Activated naive CD4-positive, alpha-beta T cell treated with anti-CD3 and anti-CD28 coated beads for 36 hours (primary cell): ENCODE data around the gene ZNF577. TPM values are rescaled to one million over a fixed set of nuclear protein-coding genes. Genes with fewer than 3 reads are reported as not detected.
A peak's percentile ranks its signal among the peaks of the same experiment; 100 is the strongest.
"Not testable (repeated sequence)": the region's sequence is repeated elsewhere in the genome, so short reads cannot be mapped to it uniquely, and the experiment has no call there.

Experiments
- CTCF ChIA-PET: fragments of 350-600 bp; sonication (Branson Sonifier 250); formaldehyde crosslinking; loops from one replicate; lab custom pipeline; 2021; ENCODE audit warnings: antibody characterized with exemption; lab: Charles Lee
- DNase-seq: peaks from one replicate; pipeline ENCODE4 v3.0.0-alpha.2; 2020
- H3K27ac Mint-ChIP-seq: one replicate; pipeline ENCODE4 v1.8.0; 2021; ENCODE audit warnings: mild to moderate bottlenecking, mixed read lengths
- H3K27me3 Mint-ChIP-seq: one replicate; pipeline ENCODE4 v1.8.0; 2021; ENCODE audit warnings: low read depth, mixed read lengths
- H3K36me3 Mint-ChIP-seq: one replicate; pipeline ENCODE4 v1.8.0; 2021; ENCODE audit warnings: low read depth, mixed read lengths
- H3K4me1 Mint-ChIP-seq: one replicate; pipeline ENCODE4 v1.8.0; 2021; ENCODE audit warnings: low read depth, mixed read lengths
- H3K4me3 Mint-ChIP-seq: one replicate; pipeline ENCODE4 v1.8.0; 2021; ENCODE audit warnings: mild to moderate bottlenecking, moderate library complexity, mixed read lengths
- H3K9me3 Mint-ChIP-seq: one replicate; pipeline ENCODE4 v1.8.0; 2021; ENCODE audit warnings: mixed read lengths
- intact Hi-C: fragments of 100-400 bp; cut with micrococcal nuclease; formaldehyde crosslinking; loops from one replicate; pipeline ENCODE4 v1.15.1; 2023
- total RNA-seq, 2 experiments: library from RNA; stranded (reverse); gene quantifications; one replicate each; pipeline ENCODE4 v1.2.3, GENCODE V29; 2021

ZNF577 gene
- total RNA-seq, 2 experiments from 2014 or later: 5.4 to 5.6 TPM

- Mint-ChIP-seq H3K36me3 (peaks cover 70% of the 10 kb centered on the region), H3K9me3 (peaks cover 57% of the 10 kb centered on the region), H3K4me1 (peaks cover 19% of the 10 kb centered on the region), H3K27me3 (peaks cover 22% of the 10 kb centered on the region)
- DNase-seq, H3K27ac Mint-ChIP-seq, H3K4me3 Mint-ChIP-seq, CTCF ChIA-PET: not testable (repeated sequence)
- intact Hi-C loops: loop anchor here (1.0 to 5.0 kb wide), 4 partner anchors 17 to 142 kb away; partner anchors contain the start of genes ZNF350, ZNF432 and ZNF613
These were observed 17.9 kb upstream of the ZNF577 start for GRCh38 chr19:51905639-51906038.

DNA sequence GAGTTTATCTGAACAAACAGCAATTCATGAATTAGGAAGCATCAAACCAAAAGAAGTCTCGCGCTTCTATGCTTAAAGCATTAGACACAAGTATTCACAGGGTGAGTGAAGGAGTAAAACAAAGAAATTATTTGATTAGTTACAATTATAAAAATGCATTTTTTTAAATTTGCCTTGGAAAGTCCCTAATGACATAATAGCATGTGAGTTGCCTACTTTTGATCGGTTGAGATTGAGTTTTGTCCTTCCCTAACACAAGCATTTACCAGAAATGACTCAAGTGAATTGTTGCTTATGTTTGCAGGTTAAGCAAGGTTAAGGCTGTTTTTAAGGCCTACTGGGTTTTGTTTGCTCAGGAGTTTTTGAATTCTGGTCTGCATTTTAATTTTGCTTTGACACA is 17.5 kb upstream of the ZNF577 start:
- intact Hi-C loops: loop anchor here (1.0 to 5.0 kb wide), 4 partner anchors 16 to 142 kb away; partner anchors contain the start of genes ZNF350, ZNF432 and ZNF613

DNA sequence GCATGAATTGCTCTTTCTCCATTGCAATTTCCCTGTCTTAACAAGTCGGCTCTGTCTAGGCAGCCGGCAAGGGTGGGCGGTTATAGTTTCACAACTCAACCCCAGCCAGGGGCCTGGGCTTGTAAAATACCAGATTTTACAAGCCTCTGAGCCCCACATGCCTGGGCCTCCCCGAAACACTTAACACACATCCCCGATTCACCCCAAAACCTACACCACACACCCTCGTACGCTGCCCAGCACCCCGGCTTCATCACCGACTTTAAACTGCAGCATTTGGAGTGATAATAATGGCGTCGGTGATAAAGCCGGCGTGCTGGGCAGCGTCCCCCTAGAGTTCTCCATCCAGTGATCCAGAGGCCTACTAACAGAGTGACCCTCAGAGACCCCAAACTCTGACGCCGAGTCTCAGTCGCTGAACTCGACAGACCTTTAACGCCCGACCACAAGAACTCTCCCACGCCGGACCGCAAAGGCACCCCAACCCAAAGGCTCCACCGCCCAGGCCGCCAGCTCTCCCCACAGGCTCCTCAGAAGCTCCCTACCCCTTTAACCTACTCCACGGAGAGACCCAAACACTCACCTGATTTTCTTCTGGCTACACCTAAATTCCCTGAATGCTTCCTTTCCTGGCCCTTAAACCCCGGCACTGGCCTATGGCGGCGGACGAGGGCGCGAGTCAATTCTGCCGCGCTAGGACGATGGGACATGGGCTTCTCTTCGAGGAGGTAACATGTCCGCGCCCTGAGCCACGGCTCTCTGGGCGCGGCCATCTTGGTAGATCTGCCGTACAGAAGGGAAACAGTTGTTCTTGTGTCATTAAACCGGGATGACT is 16.8 kb upstream of the ZNF577 start, which contains the start of gene ZNF649:
ZNF649 (minus strand) TSS at position 687 of the 835 bp plus-strand sequence. CDS start 4,910 bp downstream, outside the sequence.
- H3K9me3 Mint-ChIP-seq: peaks cover 63% of the 10 kb centered on the region
- DNase-seq: peak; percentile 90
- CTCF ChIA-PET: interaction anchor here (0.5 kb wide), 1 partner anchor 599 kb away, joined by 3 read pairs; no protein-coding TSS in a partner anchor
- H3K27me3 Mint-ChIP-seq: peaks cover 22% of the 10 kb centered on the region
- H3K36me3 Mint-ChIP-seq: peaks cover 76% of the 10 kb centered on the region
- peak within 1 kb of the TSS; percentile 98 for H3K27ac Mint-ChIP-seq
- H3K4me3 Mint-ChIP-seq: peak within 1 kb of the TSS; percentile 96
- intact Hi-C loops: loop anchor here (1.0 to 5.0 kb wide), 4 partner anchors 16 to 143 kb away; partner anchors contain the start of genes ZNF350, ZNF432 and ZNF613
- peaks cover 19% of the 10 kb centered on the region for H3K4me1 Mint-ChIP-seq

More for the DNA sequence above, 17.5 kb upstream of the ZNF577 start:
- Mint-ChIP-seq H3K4me1 (peaks cover 19% of the 10 kb centered on the region), H3K36me3 (peaks cover 72% of the 10 kb centered on the region), H3K4me3 (peak overlapping the region; percentile 96), H3K27me3 (peaks cover 22% of the 10 kb centered on the region), H3K27ac (peak overlapping the region; percentile 98), H3K9me3 (peaks cover 58% of the 10 kb centered on the region)
- no peak for DNase-seq
- CTCF ChIA-PET: no interaction called here

GRCh38 chr19:51903192-51903591 is 15.4 kb upstream of the ZNF577 start:
- intact Hi-C loops: no loop called here
- Mint-ChIP-seq H3K4me3 (peak overlapping the region; percentile 96), H3K9me3 (peaks cover 54% of the 10 kb centered on the region), H3K27me3 (peaks cover 16% of the 10 kb centered on the region), H3K27ac (no peak overlapping the region), H3K4me1 (peaks cover 19% of the 10 kb centered on the region), H3K36me3 (peaks cover 84% of the 10 kb centered on the region)
- CTCF ChIA-PET: interaction anchor here (1.1 kb wide), 1 partner anchor 238 kb away, joined by 3 read pairs; no protein-coding TSS in a partner anchor
- no peak for DNase-seq

DNA sequence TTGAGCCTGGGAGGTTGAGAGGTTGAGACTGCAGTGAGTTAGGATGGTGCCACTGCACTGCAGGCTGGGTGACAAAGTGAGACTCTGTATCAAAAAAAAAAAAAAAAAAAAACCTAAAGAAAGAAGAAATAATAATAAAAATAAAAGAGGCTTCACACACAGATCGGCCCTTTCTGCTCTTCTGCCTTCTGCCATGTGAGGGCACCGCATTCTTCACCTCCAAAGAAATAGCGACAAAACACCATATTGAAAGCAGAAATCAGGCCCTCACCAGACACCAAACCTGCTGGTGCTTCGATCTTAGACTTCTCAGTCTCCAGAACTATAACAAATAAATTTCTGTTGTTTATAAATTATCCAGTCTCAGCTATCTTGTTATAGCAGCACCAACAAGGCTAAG is 14.1 kb upstream of the ZNF577 start:
- Mint-ChIP-seq H3K27ac (no peak overlapping the region), H3K9me3 (peaks cover 53% of the 10 kb centered on the region), H3K36me3 (peaks cover 89% of the 10 kb centered on the region), H3K27me3 (peaks cover 4% of the 10 kb centered on the region), H3K4me3 (no peak overlapping the region), H3K4me1 (peaks cover 19% of the 10 kb centered on the region)
- CTCF ChIA-PET: no interaction called here
- no peak for DNase-seq
- intact Hi-C loops: no loop called here

GRCh38 chr19:51891193-51891747 is 3.5 kb upstream of the ZNF577 start:
- peak; percentile 11 for DNase-seq
- Mint-ChIP-seq H3K4me1 (peaks cover 3% of the 10 kb centered on the region), H3K36me3 (peaks cover 93% of the 10 kb centered on the region), H3K27me3 (no peaks in the 10 kb centered on the region), H3K4me3 (no peak overlapping the region), H3K9me3 (peaks cover 82% of the 10 kb centered on the region), H3K27ac (peak overlapping the region; percentile 9)
- intact Hi-C loops: no loop called here
- CTCF ChIA-PET: no interaction called here

- no peak overlapping the region for H3K27ac Mint-ChIP-seq
- peaks cover 90% of the 10 kb centered on the region for H3K36me3 Mint-ChIP-seq
- intact Hi-C loops: loop anchor here (2.0 kb wide), 1 partner anchor 15 kb away; the partner anchor contains the start of gene ZNF649
- no peaks in the 10 kb centered on the region for H3K27me3 Mint-ChIP-seq
- peaks cover 3% of the 10 kb centered on the region for H3K4me1 Mint-ChIP-seq
- H3K9me3 Mint-ChIP-seq: peaks cover 82% of the 10 kb centered on the region
- H3K4me3 Mint-ChIP-seq: no peak overlapping the region
- CTCF ChIA-PET: interaction anchor here (0.6 kb wide), 1 partner anchor 193 kb away, joined by 8 read pairs; no protein-coding TSS in a partner anchor
- DNase-seq: no peak
These were observed 2.2 kb upstream of the ZNF577 start for GRCh38 chr19:51889934-51890333.

DNA sequence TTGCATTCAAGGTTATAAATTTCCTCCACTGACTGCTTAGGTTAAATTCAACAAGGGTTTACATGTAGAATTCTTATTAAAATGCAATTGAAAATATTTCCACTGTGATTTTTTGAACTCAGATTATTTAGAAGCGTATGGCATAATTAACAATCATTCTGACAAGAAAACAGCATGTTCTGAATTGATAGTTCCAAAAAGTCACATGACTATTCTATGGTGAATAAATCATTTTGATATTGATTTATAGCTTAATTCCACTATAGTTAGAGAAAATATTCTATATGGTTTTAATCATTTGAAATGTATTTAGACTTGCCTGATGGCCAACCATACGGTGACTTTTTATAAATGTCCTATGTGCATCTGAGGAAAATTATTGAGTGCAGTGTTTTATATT is 3.0 kb downstream of the ZNF577 start:
- H3K9me3 Mint-ChIP-seq: peaks cover 69% of the 10 kb centered on the region
- H3K27ac Mint-ChIP-seq: no peak overlapping the region
- no peak overlapping the region for H3K4me3 Mint-ChIP-seq
- no peak for DNase-seq
- H3K4me1 Mint-ChIP-seq: peaks cover 3% of the 10 kb centered on the region
- peaks cover 87% of the 10 kb centered on the region for H3K36me3 Mint-ChIP-seq
- intact Hi-C loops: no loop called here
- no peaks in the 10 kb centered on the region for H3K27me3 Mint-ChIP-seq
- CTCF ChIA-PET: no interaction called here

DNA sequence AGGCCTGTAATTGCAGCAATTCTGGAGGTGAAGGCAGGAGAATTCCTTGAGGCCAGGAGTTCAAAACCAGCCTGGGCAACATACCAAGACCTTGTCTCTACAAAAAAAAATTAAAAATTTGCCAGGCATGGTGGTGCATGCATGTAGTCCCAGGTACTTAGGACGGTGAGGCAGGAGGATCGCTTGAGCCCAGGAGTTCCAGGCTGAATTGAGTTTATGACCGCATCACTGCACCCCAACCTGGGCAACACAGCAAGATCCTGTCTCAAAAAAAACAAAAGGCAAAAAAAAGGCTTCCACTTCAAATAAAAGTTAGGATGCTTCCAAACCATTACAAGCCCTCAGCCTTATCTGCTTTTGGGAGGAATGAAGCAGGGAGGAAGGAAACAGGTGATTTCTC is 5.2 kb downstream of the ZNF577 start:
- peaks cover 1% of the 10 kb centered on the region for H3K4me1 Mint-ChIP-seq
- intact Hi-C loops: no loop called here
- DNase-seq: no peak
- CTCF ChIA-PET: no interaction called here
- peaks cover 62% of the 10 kb centered on the region for H3K9me3 Mint-ChIP-seq
- no peak overlapping the region for H3K4me3 Mint-ChIP-seq
- H3K27me3 Mint-ChIP-seq: no peaks in the 10 kb centered on the region
- H3K27ac Mint-ChIP-seq: no peak overlapping the region
- H3K36me3 Mint-ChIP-seq: peaks cover 85% of the 10 kb centered on the region

DNA sequence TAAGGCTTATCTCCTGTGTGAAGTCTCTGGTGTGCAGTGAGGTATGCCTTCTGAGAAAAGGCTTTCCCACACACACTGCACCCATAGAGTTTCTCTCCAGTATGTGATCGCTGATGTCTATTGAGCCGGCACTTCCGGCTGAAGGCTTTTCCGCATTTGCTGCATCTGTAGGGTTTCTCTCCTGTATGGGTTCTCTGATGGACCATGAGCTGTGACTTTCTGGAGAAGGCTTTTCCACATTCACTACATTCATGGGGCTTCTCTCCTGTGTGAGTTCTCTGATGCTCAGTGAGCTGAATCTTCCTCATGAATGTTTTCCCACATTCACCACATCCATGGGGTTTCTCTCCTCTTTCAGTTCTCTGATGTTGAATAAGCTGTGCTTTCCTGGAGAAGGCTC is 14.7 kb downstream of the ZNF577 start:
- no peak for DNase-seq
- intact Hi-C loops: no loop called here
- H3K27ac Mint-ChIP-seq: no peak overlapping the region
- H3K4me3 Mint-ChIP-seq: no peak overlapping the region
- H3K27me3 Mint-ChIP-seq: no peaks in the 10 kb centered on the region
- CTCF ChIA-PET: interaction anchor here (0.6 kb wide), 1 partner anchor 640 kb away, joined by 5 read pairs; no protein-coding TSS in a partner anchor
- H3K36me3 Mint-ChIP-seq: peaks cover 93% of the 10 kb centered on the region
- no peaks in the 10 kb centered on the region for H3K4me1 Mint-ChIP-seq
- peaks cover 91% of the 10 kb centered on the region for H3K9me3 Mint-ChIP-seq

- no peaks in the 10 kb centered on the region for H3K27me3 Mint-ChIP-seq
- peaks cover 60% of the 10 kb centered on the region for H3K36me3 Mint-ChIP-seq
- intact Hi-C loops: no loop called here
- H3K27ac Mint-ChIP-seq: no peak overlapping the region
- DNase-seq: no peak
- no peaks in the 10 kb centered on the region for H3K4me1 Mint-ChIP-seq
- H3K9me3 Mint-ChIP-seq: peaks cover 73% of the 10 kb centered on the region
- CTCF ChIA-PET: no interaction called here
- H3K4me3 Mint-ChIP-seq: no peak overlapping the region
These were observed 25.7 kb downstream of the ZNF577 start for GRCh38 chr19:51861870-51862622.

DNA sequence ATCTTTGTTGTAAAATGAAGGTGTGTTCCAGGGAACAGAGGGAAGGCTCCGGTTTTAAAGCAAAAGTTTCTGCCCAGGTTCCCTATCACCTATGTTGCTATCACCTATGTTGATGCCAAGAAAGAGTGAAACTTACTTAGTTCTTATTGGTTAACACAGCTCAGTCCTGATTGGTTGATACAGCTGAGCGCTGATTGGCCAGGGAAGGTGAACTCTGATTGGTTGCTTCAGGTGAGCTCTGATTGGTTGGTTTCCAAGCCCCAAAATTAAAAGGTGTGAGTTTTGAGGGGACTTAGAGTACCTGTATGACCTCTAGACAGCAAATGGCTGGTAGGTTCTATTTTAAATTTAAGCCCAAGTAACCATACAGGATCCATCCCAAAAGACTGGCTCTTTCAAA is 50.6 kb downstream of the ZNF577 start:
- Mint-ChIP-seq H3K27me3 (no peaks in the 10 kb centered on the region), H3K9me3 (peaks cover 35% of the 10 kb centered on the region), H3K36me3 (peaks cover 13% of the 10 kb centered on the region), H3K4me3 (no peak overlapping the region), H3K4me1 (no peaks in the 10 kb centered on the region), H3K27ac (no peak overlapping the region)
- CTCF ChIA-PET: no interaction called here
- intact Hi-C loops: no loop called here
- no peak for DNase-seq
